ENCODE measurements around the gene RIMBP2.

DNA sequence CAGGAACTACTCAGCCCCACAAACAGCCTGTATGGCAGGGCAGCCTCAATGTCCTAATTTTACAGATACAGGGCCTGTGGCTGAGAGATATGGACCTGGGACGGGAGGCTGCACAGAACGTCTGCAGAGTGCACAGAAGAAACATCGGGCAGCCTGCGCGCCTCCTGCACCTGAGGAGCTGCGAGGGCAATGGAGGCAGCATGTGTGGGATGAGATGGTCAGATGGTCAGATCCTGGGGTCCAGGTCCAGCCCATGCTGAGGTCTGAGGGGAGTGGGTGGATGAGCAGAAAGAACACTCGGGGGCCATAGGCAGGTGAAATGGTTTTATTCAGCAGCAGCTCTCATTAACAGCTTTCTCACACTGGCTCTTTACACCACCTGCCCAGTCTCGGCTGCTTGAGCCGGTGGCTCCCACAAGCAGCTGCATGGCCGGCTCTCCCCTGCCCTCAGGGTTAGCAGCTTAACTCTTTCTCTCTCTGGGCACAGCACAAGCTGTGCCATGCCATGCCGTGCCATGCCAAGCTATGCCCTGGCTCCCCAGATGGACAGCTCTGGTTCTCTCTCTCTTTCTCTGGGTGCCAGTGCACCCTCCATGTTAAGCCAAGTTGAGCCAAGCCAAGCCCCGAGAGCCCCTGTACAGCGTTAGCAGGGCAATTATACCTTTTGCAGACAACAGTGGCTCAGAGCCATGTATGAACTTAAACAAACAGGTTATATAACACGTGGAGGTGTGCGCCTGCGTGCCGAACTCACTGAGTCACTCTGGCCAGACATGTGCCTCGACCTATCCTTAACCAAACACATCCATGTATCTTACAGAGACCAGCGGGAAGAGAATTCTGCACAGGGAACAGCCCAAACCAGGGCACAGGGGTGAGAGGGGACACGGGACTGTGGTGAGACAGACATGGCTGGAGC, 47.6 kb downstream of the RIMBP2 start:
- TF ChIP-seq, protein P1, sequence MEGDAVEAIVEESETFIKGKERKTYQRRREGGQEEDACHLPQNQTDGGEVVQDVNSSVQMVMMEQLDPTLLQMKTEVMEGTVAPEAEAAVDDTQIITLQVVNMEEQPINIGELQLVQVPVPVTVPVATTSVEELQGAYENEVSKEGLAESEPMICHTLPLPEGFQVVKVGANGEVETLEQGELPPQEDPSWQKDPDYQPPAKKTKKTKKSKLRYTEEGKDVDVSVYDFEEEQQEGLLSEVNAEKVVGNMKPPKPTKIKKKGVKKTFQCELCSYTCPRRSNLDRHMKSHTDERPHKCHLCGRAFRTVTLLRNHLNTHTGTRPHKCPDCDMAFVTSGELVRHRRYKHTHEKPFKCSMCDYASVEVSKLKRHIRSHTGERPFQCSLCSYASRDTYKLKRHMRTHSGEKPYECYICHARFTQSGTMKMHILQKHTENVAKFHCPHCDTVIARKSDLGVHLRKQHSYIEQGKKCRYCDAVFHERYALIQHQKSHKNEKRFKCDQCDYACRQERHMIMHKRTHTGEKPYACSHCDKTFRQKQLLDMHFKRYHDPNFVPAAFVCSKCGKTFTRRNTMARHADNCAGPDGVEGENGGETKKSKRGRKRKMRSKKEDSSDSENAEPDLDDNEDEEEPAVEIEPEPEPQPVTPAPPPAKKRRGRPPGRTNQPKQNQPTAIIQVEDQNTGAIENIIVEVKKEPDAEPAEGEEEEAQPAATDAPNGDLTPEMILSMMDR (conservative IDR thresholded peaks at IDR 0.05 in 1 of 2, IDR thresholded peaks at IDR 0.05 in 1 of 2; ENCODE audit: low read depth in 1 of 2, low read length in 2 of 2): no peak
- TF ChIP-seq EZH2 (IDR thresholded peaks at IDR 0.05; ENCODE audit: low read length, missing control alignments): no peak

All from fibroblast of lung (primary cell).